Stimulated activated naive CD8-positive, alpha-beta T cell treated with anti-CD3 and anti-CD28 coated beads, Interleukin-15, Interleukin-2, amounts not matched to agents 100 ng/mL and 50 ng/mL, for 24 hours (primary cell): ENCODE results near the gene PLXNC1.

Experiments
- H3K27ac Mint-ChIP-seq: one replicate; pipeline ENCODE4 v1.8.0; 2021; ENCODE audit warnings: mild to moderate bottlenecking, mixed read lengths
- H3K27me3 Mint-ChIP-seq: one replicate; pipeline ENCODE4 v1.8.0; 2021; ENCODE audit warnings: mixed read lengths
- H3K36me3 Mint-ChIP-seq: one replicate; pipeline ENCODE4 v1.8.0; 2021; ENCODE audit warnings: low read depth, mixed read lengths
- H3K4me1 Mint-ChIP-seq: one replicate; pipeline ENCODE4 v1.8.0; 2021; ENCODE audit warnings: low read depth, mixed read lengths
- H3K4me3 Mint-ChIP-seq: one replicate; pipeline ENCODE4 v1.8.0; 2021; ENCODE audit warnings: mild to moderate bottlenecking, mixed read lengths
- H3K9me3 Mint-ChIP-seq: one replicate; pipeline ENCODE4 v1.8.0; 2021; ENCODE audit warnings: mixed read lengths

Gene PLXNC1

DNA sequence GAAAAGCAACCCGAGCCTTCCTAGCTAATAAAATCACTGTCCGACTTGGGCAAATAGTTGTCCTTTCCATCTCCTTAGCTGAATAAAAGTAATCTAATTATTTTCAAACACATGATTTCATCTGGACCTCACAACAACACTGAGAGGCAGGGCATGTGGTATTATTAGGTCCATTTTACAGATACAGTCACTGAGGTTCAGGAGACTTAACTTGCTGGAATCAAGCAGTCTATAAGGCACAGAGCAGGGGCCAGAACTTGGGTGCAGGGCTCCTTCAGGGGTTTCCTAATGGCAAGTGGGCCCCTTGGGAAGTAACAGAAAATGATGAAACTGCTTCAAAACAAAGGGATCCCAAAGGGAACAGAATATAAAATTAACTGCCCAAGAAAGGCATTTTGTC is 15.5 kb downstream of the PLXNC1 start:
- no peak overlapping the region for H3K27ac Mint-ChIP-seq
- H3K9me3 Mint-ChIP-seq, result peaks cover 5% of the 10 kb centered on the region
- H3K36me3 Mint-ChIP-seq, result no peaks in the 10 kb centered on the region
- peaks cover 26% of the 10 kb centered on the region for H3K4me1 Mint-ChIP-seq
- H3K4me3 Mint-ChIP-seq, result no peak overlapping the region
- H3K27me3 Mint-ChIP-seq, result peaks cover 4% of the 10 kb centered on the region

DNA sequence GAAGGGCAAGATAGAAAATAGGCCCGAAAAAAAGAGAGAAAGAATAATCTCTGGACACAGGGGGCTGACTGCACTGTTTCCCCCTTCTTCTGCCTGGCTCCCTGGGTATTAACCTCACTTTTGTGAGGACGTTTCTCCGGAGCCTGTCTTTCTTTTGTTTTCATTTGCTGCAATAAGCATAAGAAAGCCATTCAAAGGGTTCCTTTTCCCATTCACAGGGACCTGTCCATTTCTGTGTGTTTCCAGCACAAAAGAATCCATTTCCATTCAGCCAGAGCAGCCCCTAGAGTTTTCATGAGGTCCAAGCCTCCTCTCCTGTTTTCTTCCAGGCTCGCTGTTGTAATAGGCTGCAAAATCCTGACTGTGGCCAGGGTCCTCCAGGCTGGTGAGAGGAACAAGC is 16.8 kb downstream of the PLXNC1 start:
- Mint-ChIP-seq H3K27me3 (peaks cover 4% of the 10 kb centered on the region), H3K4me3 (no peak overlapping the region), H3K4me1 (peaks cover 38% of the 10 kb centered on the region), H3K27ac (no peak overlapping the region), H3K9me3 (peaks cover 5% of the 10 kb centered on the region), H3K36me3 (peaks cover 1% of the 10 kb centered on the region)

DNA sequence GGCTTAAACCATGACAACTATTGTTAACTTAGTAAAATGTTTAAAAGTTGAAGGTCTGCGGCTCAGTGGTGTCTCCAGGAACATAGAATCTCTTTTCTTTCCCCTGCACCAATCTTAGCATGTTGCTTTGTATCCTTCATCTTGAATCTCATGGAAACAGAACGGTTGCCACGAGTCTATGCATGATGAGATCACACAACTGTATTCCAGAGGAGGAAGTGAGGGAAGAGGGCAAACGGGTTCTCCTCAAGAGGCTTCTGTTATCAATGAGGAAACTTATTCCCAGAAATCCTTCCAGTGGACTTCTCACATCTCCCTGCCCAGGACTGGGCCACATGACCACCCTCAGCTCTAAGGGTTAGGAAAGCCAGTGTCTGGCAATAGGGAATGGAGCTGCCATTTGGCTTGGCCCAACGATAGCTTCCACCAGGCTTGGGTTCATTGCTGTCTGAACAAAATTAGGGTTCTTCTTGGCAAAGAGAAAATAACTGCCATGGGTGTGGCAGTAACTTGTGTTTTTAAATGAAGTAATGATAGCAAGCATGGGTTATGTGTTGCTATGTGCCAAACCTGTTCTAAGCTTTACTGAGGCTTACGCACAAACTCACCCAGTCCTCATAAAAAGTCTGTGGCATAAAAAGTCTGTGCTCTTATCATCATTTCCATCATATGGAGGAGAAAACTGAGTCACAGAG is 17.4 kb downstream of the PLXNC1 start:
- peaks cover 4% of the 10 kb centered on the region for H3K27me3 Mint-ChIP-seq
- H3K36me3 Mint-ChIP-seq, result peaks cover 7% of the 10 kb centered on the region
- no peak overlapping the region for H3K27ac Mint-ChIP-seq
- no peak overlapping the region for H3K4me3 Mint-ChIP-seq
- peaks cover 5% of the 10 kb centered on the region for H3K9me3 Mint-ChIP-seq
- H3K4me1 Mint-ChIP-seq, result peaks cover 45% of the 10 kb centered on the region

DNA sequence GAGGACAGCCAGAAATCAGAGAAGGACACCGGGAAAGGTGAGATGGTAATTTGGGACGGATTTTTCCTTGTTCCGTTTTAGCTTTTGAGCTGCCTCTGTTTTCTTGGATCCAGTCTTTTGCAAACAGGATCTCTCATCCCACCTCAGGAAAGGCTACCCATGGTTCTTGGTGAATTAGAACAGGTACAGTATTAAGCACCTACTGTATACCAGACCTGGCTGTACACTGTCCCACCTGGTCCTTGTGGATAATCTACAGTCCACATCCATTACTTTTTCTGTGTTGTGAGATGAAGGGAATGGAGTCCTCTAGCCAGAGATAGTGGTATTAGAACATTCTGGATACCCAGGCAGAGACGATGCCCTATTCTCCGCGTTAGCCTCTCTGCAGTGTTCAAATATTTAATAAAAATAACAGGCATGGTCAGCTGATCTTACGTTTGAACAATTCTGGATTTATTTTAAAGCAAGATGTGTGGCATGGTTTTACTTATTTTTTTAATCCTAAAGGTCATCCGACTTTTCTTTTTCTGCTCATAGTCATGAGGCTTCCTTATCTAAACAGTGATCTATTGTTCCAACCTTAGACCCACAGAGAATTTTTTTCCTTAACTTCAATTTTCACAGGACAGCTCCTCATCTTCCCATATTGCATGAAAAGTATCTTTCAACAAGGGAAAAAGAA is 18.8 kb downstream of the PLXNC1 start:
- no peak overlapping the region for H3K27ac Mint-ChIP-seq
- H3K4me1 Mint-ChIP-seq, result peaks cover 58% of the 10 kb centered on the region
- H3K36me3 Mint-ChIP-seq, result peaks cover 7% of the 10 kb centered on the region

DNA sequence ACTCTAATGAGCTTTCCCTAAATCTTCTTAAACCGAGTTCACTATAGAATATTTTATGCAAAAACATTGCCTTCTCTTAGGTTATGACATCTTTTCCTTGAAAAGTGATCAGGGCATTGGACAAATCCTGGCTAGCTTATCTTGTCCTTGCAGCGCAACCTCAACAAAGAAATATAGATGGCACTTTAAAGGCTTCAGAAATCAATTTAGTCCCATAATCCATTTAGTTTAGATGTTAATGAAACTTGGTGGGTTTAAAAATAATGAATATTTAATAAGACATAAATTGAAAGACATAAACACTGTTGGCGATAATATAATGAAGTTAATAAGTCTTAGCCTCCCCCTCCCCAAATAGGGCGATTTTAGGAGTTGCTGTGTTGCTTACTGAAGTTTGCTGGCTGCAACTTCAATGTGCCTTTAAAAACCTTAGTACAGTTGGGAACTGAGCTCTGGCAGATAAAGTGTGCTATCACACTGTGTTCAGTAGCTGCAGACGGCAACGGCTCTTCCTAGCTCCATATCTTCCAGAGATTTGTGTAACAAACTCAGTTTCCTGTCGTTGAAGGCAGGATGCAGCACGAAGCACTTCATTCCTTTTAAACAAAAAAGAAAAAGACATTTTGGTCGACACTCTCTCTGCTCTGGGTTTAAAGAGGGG is 19.5 kb downstream of the PLXNC1 start:
- Mint-ChIP-seq H3K36me3 (peaks cover 7% of the 10 kb centered on the region), H3K4me3 (no peak overlapping the region), H3K27me3 (peaks cover 4% of the 10 kb centered on the region), H3K9me3 (no peaks in the 10 kb centered on the region), H3K4me1 (peaks cover 65% of the 10 kb centered on the region), H3K27ac (no peak overlapping the region)

More for the DNA sequence above, 18.8 kb downstream of the PLXNC1 start:
- peaks cover 2% of the 10 kb centered on the region for H3K9me3 Mint-ChIP-seq
- H3K27me3 Mint-ChIP-seq, result peaks cover 4% of the 10 kb centered on the region
- no peak overlapping the region for H3K4me3 Mint-ChIP-seq

DNA sequence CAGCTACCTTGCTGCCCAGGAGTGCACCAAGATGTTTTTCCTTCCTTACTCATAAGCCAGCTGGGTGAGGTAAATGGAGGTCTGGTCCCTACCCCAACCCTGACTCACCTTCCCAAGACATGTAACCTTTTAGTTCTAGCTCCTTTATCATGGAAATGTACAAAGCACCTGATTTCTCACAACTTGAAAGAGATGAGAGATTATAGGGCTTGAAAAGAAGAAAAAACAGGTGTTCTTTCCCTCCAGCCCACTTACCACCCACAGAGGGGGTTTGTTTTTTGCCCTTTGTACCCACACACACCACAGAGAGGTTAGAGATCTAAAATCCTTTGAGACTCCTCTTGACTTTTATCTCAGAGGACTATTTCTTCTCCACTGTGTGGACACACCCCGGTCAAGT is 21.1 kb downstream of the PLXNC1 start:
- H3K4me3 Mint-ChIP-seq, result peak overlapping the region; percentile 17
- H3K4me1 Mint-ChIP-seq, result peaks cover 81% of the 10 kb centered on the region
- H3K9me3 Mint-ChIP-seq, result no peaks in the 10 kb centered on the region
- H3K27me3 Mint-ChIP-seq, result peaks cover 4% of the 10 kb centered on the region
- H3K36me3 Mint-ChIP-seq, result peaks cover 7% of the 10 kb centered on the region
- H3K27ac Mint-ChIP-seq, result peak overlapping the region; percentile 78

DNA sequence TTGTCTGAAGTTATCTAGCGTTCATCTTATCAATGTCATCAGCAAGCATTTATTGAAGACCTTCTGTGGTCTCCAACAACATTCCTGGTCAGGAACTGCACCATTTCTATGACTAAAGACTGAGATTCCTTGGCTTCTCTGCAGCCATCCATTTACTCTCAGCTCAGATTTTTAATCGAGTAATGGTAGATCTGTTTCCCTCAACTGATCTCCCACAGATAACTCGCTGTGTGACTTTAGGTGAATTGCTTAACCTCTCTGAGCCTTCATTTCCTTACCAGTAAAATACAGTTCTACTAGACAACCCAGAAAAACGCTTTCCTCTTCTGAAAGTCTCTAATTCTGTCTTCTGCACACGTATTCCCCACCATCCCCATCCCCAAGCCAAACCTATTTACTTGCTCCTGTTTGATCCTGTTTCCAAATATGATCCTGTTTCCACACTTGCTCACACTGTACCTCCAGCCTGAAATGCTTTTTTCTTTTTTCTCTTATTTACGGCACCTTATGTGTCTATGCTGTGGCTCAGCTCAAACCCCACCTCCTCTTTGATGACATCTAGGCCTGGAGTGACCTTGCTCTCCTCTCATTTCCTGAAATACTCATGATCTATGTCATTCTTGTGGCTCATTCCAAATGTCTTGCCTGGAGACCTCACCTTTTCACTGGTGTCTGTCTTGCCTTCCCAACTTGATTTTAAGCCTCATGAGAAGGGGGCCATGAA is 21.8 kb downstream of the PLXNC1 start:
- peaks cover 87% of the 10 kb centered on the region for H3K4me1 Mint-ChIP-seq

DNA sequence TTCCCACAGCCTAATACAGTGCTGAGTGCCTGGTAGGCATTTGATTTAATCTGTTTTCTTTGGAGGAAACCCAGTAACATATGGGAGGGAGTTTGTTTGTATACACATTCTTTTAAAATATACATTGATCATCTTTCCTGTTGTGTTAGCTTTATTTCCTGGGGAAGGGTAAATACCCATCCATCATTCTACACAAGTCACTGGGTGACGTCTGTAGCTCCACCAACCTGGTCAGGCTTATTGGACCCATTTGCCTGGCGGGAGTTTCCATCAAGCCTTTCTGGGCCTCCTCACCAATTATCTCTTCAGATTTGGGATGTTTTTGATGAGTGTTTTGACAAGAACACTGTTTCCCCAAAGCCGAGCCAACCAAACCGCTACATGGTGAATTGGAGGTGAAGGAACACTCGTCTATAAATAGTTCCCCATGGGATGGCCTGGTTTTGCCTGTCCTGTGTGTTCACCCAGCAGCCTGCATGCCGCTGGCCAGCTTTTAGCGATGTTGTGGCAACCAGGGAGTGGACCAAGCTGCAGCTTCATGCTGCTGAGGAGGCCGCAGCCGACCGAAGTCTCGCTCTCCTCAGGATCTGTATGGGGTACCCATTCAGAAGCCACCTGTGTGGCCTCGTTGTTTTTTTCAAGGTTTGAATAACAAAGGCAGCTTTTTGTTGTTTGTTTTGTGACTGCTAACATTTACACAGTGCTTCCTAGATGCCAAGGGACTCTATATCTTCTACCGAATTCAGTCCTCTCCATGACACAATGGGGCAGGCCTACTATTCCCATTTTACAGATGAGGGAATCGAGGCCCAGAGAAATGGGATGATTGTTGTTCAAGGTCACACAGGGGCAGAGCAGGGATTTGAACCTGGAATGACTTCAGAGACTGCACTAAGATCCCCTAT is 22.6 kb downstream of the PLXNC1 start:
- no peaks in the 10 kb centered on the region for H3K9me3 Mint-ChIP-seq
- H3K4me3 Mint-ChIP-seq, result no peak overlapping the region
- peaks cover 91% of the 10 kb centered on the region for H3K4me1 Mint-ChIP-seq
- peaks cover 7% of the 10 kb centered on the region for H3K36me3 Mint-ChIP-seq
- peaks cover 4% of the 10 kb centered on the region for H3K27me3 Mint-ChIP-seq
- no peak overlapping the region for H3K27ac Mint-ChIP-seq

More for the DNA sequence above, 21.8 kb downstream of the PLXNC1 start:
- H3K4me3 Mint-ChIP-seq, result peak overlapping the region; percentile 17
- peak overlapping the region; percentile 78 for H3K27ac Mint-ChIP-seq
- peaks cover 7% of the 10 kb centered on the region for H3K36me3 Mint-ChIP-seq
- H3K9me3 Mint-ChIP-seq, result no peaks in the 10 kb centered on the region
- H3K27me3 Mint-ChIP-seq, result peaks cover 4% of the 10 kb centered on the region

DNA sequence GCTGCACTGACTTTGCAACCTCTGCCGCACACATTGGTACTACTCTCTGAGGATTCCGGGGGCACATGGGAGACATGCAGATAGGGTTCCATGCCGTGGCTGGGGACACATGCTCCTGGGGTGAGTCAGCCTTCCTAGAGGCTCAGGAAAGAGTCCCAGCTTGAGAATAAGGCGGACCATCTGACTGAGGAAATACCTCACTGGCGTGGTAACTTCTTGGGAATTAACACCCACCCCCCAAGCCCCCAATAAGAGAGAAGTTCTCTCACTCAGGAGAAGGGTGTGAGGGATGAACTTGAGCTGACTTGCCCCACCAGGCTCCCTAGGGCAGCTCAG is 23.2 kb downstream of the PLXNC1 start:
- Mint-ChIP-seq H3K36me3 (peaks cover 7% of the 10 kb centered on the region), H3K9me3 (no peaks in the 10 kb centered on the region), H3K27me3 (peaks cover 4% of the 10 kb centered on the region), H3K4me1 (peaks cover 91% of the 10 kb centered on the region), H3K4me3 (no peak overlapping the region), H3K27ac (no peak overlapping the region)

DNA sequence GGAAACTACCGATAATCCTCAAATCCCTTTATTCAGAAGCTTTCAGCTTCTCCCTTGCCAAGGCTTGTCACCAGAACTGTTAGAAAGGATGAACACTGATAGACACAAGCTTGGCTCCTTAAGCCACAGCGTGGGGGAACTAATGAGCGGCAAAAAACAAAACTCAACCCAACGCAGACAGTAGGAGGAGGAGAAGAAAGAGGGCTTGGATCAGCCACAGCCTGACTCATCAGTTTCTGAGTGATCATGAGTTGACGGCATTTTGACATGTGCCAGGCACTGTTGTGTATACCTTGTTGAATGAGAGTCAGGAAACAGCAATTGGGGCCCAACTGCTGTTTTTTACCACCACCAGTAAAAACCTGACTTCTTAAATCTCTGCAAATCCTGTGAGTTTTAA is 23.7 kb downstream of the PLXNC1 start:
- H3K27ac Mint-ChIP-seq, result no peak overlapping the region
- H3K36me3 Mint-ChIP-seq, result peaks cover 7% of the 10 kb centered on the region
- peaks cover 89% of the 10 kb centered on the region for H3K4me1 Mint-ChIP-seq
- no peaks in the 10 kb centered on the region for H3K9me3 Mint-ChIP-seq
- peaks cover 4% of the 10 kb centered on the region for H3K27me3 Mint-ChIP-seq
- H3K4me3 Mint-ChIP-seq, result no peak overlapping the region

DNA sequence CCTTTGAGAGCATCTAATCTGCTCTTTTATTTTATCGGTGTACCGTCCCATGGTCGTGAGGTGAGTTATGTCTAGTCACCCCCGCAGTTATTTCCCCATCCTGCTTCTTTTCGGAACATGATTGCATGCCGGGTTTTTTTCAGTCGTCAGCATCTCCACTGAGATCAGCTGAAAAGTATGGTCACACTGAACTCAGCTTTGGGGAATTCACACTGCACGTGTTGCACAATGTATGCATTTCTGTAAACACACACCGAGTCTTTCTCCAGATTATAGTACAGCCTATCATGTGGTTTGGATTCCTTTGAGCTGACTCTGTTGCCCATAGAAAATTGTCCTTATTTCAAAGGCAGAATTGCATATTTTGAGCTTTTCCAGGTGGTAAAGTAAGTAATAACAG is 24.6 kb downstream of the PLXNC1 start:
- Mint-ChIP-seq H3K4me1 (peaks cover 85% of the 10 kb centered on the region), H3K27ac (no peak overlapping the region), H3K4me3 (no peak overlapping the region), H3K9me3 (peaks cover under 1% of the 10 kb centered on the region), H3K36me3 (peaks cover 15% of the 10 kb centered on the region), H3K27me3 (peaks cover 4% of the 10 kb centered on the region)

DNA sequence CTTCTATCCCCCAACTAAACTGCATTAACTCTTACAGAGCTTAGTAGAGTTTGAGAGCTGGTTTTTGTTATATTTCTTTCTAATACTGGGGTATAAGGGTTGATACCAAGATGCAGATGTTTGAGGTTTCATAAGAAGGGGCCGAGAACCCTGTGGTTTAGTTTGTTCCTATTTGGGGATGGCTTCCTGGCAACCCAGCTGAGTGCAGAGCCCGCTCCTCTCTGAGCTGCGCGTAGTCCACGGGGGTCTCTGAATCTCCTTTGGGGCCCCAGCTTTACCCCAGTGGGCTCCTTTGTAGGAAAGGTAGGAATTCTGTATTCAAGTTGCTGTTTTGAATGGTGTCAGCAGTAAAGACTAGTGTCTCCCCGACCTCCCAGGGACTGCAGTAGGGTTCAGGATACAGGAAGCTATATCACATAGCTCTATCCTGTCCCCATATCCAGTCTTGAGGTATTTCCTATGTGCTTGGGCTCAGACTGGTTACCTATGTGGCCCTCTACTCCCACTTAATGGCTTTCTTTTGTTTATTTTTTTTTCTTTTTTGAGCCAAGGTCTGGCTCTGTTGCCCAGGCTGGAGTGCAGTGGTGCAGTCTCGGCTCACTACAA is 25.4 kb downstream of the PLXNC1 start:
- Mint-ChIP-seq H3K36me3 (peaks cover 20% of the 10 kb centered on the region), H3K27ac (no peak overlapping the region), H3K4me3 (peak overlapping the region; percentile 32)

DNA sequence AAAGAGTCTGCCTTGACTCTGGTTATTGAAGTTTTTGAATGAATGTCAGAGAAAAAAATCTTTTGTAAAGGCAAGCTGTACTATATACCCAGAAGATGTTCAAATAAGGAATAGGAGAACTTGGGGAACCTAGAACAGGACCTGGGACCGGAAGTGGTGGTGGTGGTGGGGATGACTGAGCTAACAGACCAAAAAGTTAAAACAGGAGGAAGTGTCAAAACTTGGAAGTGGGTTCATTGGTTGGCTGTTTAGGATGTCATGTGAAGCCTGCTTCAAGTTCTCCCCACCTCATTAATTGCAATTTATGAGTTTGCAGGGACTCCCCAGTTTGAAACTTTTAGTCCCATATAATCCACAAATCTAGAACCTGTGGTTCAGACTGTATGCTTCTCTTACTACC is 26.2 kb downstream of the PLXNC1 start:
- Mint-ChIP-seq H3K9me3 (peaks cover 6% of the 10 kb centered on the region), H3K27me3 (no peaks in the 10 kb centered on the region), H3K4me3 (no peak overlapping the region), H3K36me3 (peaks cover 20% of the 10 kb centered on the region), H3K27ac (peak overlapping the region; percentile 13), H3K4me1 (peaks cover 69% of the 10 kb centered on the region)

More for the DNA sequence above, 25.4 kb downstream of the PLXNC1 start:
- Mint-ChIP-seq H3K9me3 (peaks cover 6% of the 10 kb centered on the region), H3K27me3 (no peaks in the 10 kb centered on the region), H3K4me1 (peaks cover 77% of the 10 kb centered on the region)
